ENCODE data around the gene PARP6. TPM values are rescaled to one million over a fixed set of nuclear protein-coding genes. Genes with fewer than 3 reads are reported as not detected.
A peak's percentile ranks its signal among the peaks of the same experiment; 100 is the strongest.

The PARP6 gene
- total and polyA plus RNA-seq, 2 of the 8 experiments (the other 6 are each of a cell fraction or from before 2014, with no cell fraction given), result 39.8 to 45.3 TPM

DNA sequence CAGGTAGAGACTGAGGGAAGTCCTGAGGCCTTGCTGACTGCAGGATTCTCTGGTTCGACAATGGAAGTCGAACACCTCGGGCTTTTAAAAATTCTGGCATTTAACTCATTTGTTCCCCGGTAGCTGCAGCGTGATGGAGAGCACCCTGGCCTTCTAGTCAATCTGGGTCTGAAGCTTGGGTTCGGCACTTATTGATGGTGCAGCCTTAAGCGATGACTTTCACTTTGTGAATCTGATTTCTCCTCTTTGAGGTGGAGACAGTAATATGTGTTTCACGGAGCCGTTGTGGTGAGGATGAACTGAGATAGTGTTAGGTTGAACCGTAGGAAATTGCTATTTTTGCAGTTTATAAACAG is 621 bp upstream of the PARP6 start:
- H2AK5ac ChIP-seq (ENCODE audit: low read depth, low read length), result no peak overlapping the region
- peak overlapping the region; percentile 80 for H3K18ac ChIP-seq (ENCODE audit: extremely low read depth, low read length)
- H4K20me1 ChIP-seq (replicated peaks in 1 of 2; ENCODE audit: control insufficient read depth in 1 of 2, insufficient read depth in 2 of 2, low read length in 2 of 2), result no peaks in the 10 kb centered on the region
- 44% methylated on average over 10 of the region's 10 CpGs; no CpG with 5 or more reads in 1 of the 2 experiments for WGBS, 2 experiments (ENCODE audit: extremely low coverage in 1 of 2, insufficient coverage in 1 of 2, insufficient read length in 1 of 2, insufficient replicate concordance in 2 of 2, low coverage in 1 of 2, low lambda C conversion rate in 2 of 2, missing lambda C conversion rate in 1 of 2)
- no peaks in the 10 kb centered on the region; a peak in 1 of 7 replicates for H3K27me3 ChIP-seq (replicated peaks in 1 of 4; ENCODE audit: control insufficient read depth in 3 of 4, extremely low read depth in 1 of 4, insufficient read depth in 3 of 4, low read length in 3 of 4)
- H4K91ac ChIP-seq (replicated peaks; ENCODE audit: insufficient read length, low read length), result no peak overlapping the region
- H3K4me3 ChIP-seq (ENCODE audit: extremely low read depth in 1 of 4, insufficient read depth in 2 of 4, low read depth in 3 of 4, low read length in 4 of 4), result peak overlapping the region; percentile 28 to 86 (median 76); a peak in 7 of 8 replicates
- ChIA-PET CTCF (ENCODE audit: partially characterized antibody) (interaction anchor here (0.9 to 3.5 kb wide), 8 partner anchors 9 to 65 kb away, joined by 3 to 50 read pairs (median 5); no protein-coding TSS in a partner anchor), POLR2A (ENCODE audit: partially characterized antibody) (interaction anchor here (0.7 to 2.9 kb wide), 4 partner anchors 11 to 43 kb away, joined by 3 to 13 read pairs (median 4); no protein-coding TSS in a partner anchor)
- peak overlapping the region in 3 of 4 experiments; percentile 31 to 52 (median 34); a peak in 4 of 7 replicates for H3K9ac ChIP-seq (replicated peaks in 1 of 4; ENCODE audit: extremely low read depth in 1 of 4, low read depth in 3 of 4, low read length in 3 of 4)
- FAIRE-seq (no peak), DNase-seq (ENCODE audit: low read depth in 1 of 2, low spot score in 2 of 2) (no peak)
- H2BK20ac ChIP-seq (ENCODE audit: low read length), result no peak overlapping the region
- no peaks in the 10 kb centered on the region for H3K79me1 ChIP-seq (ENCODE audit: low read depth, low read length)
- 0 out of 2 replicates have a peak overlapping the region, but pooled peaks have one; percentile 4 for H4K8ac ChIP-seq (ENCODE audit: extremely low read depth, insufficient read depth, low read length)
- TF ChIP-seq BRCA1 (IDR thresholded peaks at IDR 0.05; ENCODE audit: low read depth, low read length) (no peak), PHF8 (conservative IDR thresholded peaks at IDR 0.05; ENCODE audit: low read depth, low read length) (peak; percentile 28; the same call in 1 of the 2 replicates), FOSL1 (IDR thresholded peaks at IDR 0.05; ENCODE audit: insufficient read depth, low read depth, low read length) (no peak), NANOG (IDR thresholded peaks at IDR 0.05; ENCODE audit: insufficient read depth, low read depth, low read length, poor library complexity, severe bottlenecking) (no peak), KDM5A (IDR thresholded peaks at IDR 0.05; ENCODE audit: low read length) (no peak)
- peaks cover 0 to 2% (median under 1%) of the 10 kb centered on the region in 4 experiments; a peak in 2 of 8 replicates for H3K36me3 ChIP-seq (ENCODE audit: control insufficient read depth in 2 of 4, insufficient read depth in 4 of 4, low read length in 3 of 4)
- no peaks in the 10 kb centered on the region for H3K9me3 ChIP-seq (ENCODE audit: insufficient read depth in 2 of 2, low read depth in 1 of 2, low read length in 1 of 2)
- H3K79me2 ChIP-seq (ENCODE audit: control insufficient read depth in 1 of 2, insufficient read depth in 2 of 2, low read length in 2 of 2), result peaks cover 0 to 11% of the 10 kb centered on the region in 2 experiments; a peak in 1 of 4 replicates
- no peak overlapping the region for H2BK120ac ChIP-seq (replicated peaks; ENCODE audit: low read depth, low read length)
- H4K5ac ChIP-seq (ENCODE audit: insufficient read length, low read depth, low read length), result no peak overlapping the region
- peaks cover 0 to 5% (median 3%) of the 10 kb centered on the region in 4 experiments; a peak in 4 of 7 replicates for H3K4me1 ChIP-seq (replicated peaks in 1 of 4; ENCODE audit: control insufficient read depth in 3 of 4, insufficient read depth in 4 of 4, low read length in 3 of 4)
- no peak overlapping the region for H3K4ac ChIP-seq (replicated peaks; ENCODE audit: insufficient read length, low read depth, low read length)
- no peak overlapping the region for H2BK12ac ChIP-seq (ENCODE audit: low read depth, low read length)
- peak overlapping the region; percentile 89 for H2AFZ ChIP-seq (ENCODE audit: low read length)
- no peak overlapping the region for H2BK5ac ChIP-seq (ENCODE audit: low read depth, low read length)
- no peak overlapping the region for H3K27ac ChIP-seq (ENCODE audit: low read depth, low read length)
- peaks cover 4% of the 10 kb centered on the region for H3K23me2 ChIP-seq (ENCODE audit: low read depth, low read length)
- no peak overlapping the region for H3K23ac ChIP-seq (ENCODE audit: insufficient read length)
- H3K56ac ChIP-seq (replicated peaks; ENCODE audit: insufficient read length, low read depth, low read length), result no peak overlapping the region
- no peak overlapping the region for H2BK15ac ChIP-seq (ENCODE audit: low read length)
- H3K14ac ChIP-seq (ENCODE audit: insufficient read length), result no peak overlapping the region
- H3K4me2 ChIP-seq (ENCODE audit: insufficient read depth in 1 of 2, low read depth in 2 of 2, low read length in 2 of 2), result peak overlapping the region; percentile 57 to 73

All from H1 (cell line).